ENCODE results near the gene TRIM28.
A peak's percentile ranks its signal among the peaks of the same experiment; 100 is the strongest.
"Not testable (repeated sequence)": the region's sequence is repeated elsewhere in the genome, so short reads cannot be mapped to it uniquely, and the experiment has no call there.

Gene TRIM28

GRCh38 chr19:58536852-58537798 is 6.7 kb upstream of the TRIM28 start:
- peak overlapping the region; percentile 78 for H3K9ac ChIP-seq (ENCODE audit: low read depth, low read length, poor library complexity, severe bottlenecking)
- H3K36me3 ChIP-seq (ENCODE audit: insufficient read depth, low read length), result no peaks in the 10 kb centered on the region
- H4K20me1 ChIP-seq (ENCODE audit: insufficient read depth, low read length, poor library complexity, severe bottlenecking), result no peaks in the 10 kb centered on the region
- no peak overlapping the region for H2AFZ ChIP-seq (ENCODE audit: low read length)
- H3K4me3 ChIP-seq (ENCODE audit: low read length, poor library complexity, severe bottlenecking), result peak overlapping the region; percentile 73
- no peaks in the 10 kb centered on the region; the same call in 1 of the 2 replicates for H3F3A ChIP-seq (ENCODE audit: low read depth)
- H3K79me2 ChIP-seq (ENCODE audit: insufficient read depth, low read length), result no peaks in the 10 kb centered on the region
- no peaks in the 10 kb centered on the region for H3K27me3 ChIP-seq (ENCODE audit: insufficient read depth, low read length, poor library complexity, severe bottlenecking)
- peak overlapping the region; percentile 79 for H3K4me2 ChIP-seq (ENCODE audit: low read depth, low read length, poor library complexity, severe bottlenecking)
- no peaks in the 10 kb centered on the region for H3K9me3 ChIP-seq (ENCODE audit: insufficient read depth, low read depth, low read length)
- no peaks in the 10 kb centered on the region for H3K9me2 ChIP-seq (replicated peaks; ENCODE audit: low read depth, low read length)
- peaks cover 22% of the 10 kb centered on the region for H3K4me1 ChIP-seq (ENCODE audit: insufficient read depth, low read length, poor library complexity, severe bottlenecking)
- TF ChIP-seq CTCF (conservative IDR thresholded peaks at IDR 0.05; ENCODE audit: low read length) (no peak), EZH2phosphoT487 (IDR thresholded peaks at IDR 0.05; ENCODE audit: borderline replicate concordance) (no peak)

- Histone ChIP-seq H3K27me3 (ENCODE audit: insufficient read depth, low read length, poor library complexity, severe bottlenecking) (no peaks in the 10 kb centered on the region), H3K79me2 (ENCODE audit: insufficient read depth, low read length) (no peaks in the 10 kb centered on the region), H3K36me3 (ENCODE audit: insufficient read depth, low read length) (no peaks in the 10 kb centered on the region), H4K20me1 (ENCODE audit: insufficient read depth, low read length, poor library complexity, severe bottlenecking) (no peaks in the 10 kb centered on the region), H3K4me2 (ENCODE audit: low read depth, low read length, poor library complexity, severe bottlenecking) (peak overlapping the region; percentile 79), H3K9ac (ENCODE audit: low read depth, low read length, poor library complexity, severe bottlenecking) (peak overlapping the region; percentile 78), H3K9me3 (ENCODE audit: insufficient read depth, low read depth, low read length) (no peaks in the 10 kb centered on the region), H2AFZ (ENCODE audit: low read length) (peak overlapping the region; percentile 90), H3K4me3 (ENCODE audit: low read length, poor library complexity, severe bottlenecking) (peak overlapping the region; percentile 73), H3K9me2 (replicated peaks; ENCODE audit: low read depth, low read length) (no peaks in the 10 kb centered on the region), H3K4me1 (ENCODE audit: insufficient read depth, low read length, poor library complexity, severe bottlenecking) (peaks cover 19% of the 10 kb centered on the region), H3F3A (ENCODE audit: low read depth) (peaks cover under 1% of the 10 kb centered on the region)
- TF ChIP-seq EZH2phosphoT487 (IDR thresholded peaks at IDR 0.05; ENCODE audit: borderline replicate concordance) (no peak), CTCF (conservative IDR thresholded peaks at IDR 0.05; ENCODE audit: low read length) (no peak)
Observed at GRCh38 chr19:58538257-58539168, 5.4 kb upstream of the TRIM28 start.

- not testable (repeated sequence) for H3K9me3 ChIP-seq (ENCODE audit: insufficient read depth, low read depth, low read length); H3F3A ChIP-seq (ENCODE audit: low read depth); H2AFZ ChIP-seq (ENCODE audit: low read length); H3K79me2 ChIP-seq (ENCODE audit: insufficient read depth, low read length); H3K9me2 ChIP-seq (replicated peaks; ENCODE audit: low read depth, low read length); H4K20me1 ChIP-seq (ENCODE audit: insufficient read depth, low read length, poor library complexity, severe bottlenecking); H3K36me3 ChIP-seq (ENCODE audit: insufficient read depth, low read length); H3K27me3 ChIP-seq (ENCODE audit: insufficient read depth, low read length, poor library complexity, severe bottlenecking)
- H3K4me3 ChIP-seq (ENCODE audit: low read length, poor library complexity, severe bottlenecking), result peak overlapping the region; percentile 73
- peak overlapping the region; percentile 79 for H3K4me2 ChIP-seq (ENCODE audit: low read depth, low read length, poor library complexity, severe bottlenecking)
- peaks cover 16% of the 10 kb centered on the region for H3K4me1 ChIP-seq (ENCODE audit: insufficient read depth, low read length, poor library complexity, severe bottlenecking)
- H3K9ac ChIP-seq (ENCODE audit: low read depth, low read length, poor library complexity, severe bottlenecking), result peak overlapping the region; percentile 78
Observed at GRCh38 chr19:58539169-58539559, 4.7 kb upstream of the TRIM28 start.

GRCh38 chr19:58542641-58543372 is 1.1 kb upstream of the TRIM28 start:
- not testable (repeated sequence) for H3K27me3 ChIP-seq (ENCODE audit: insufficient read depth, low read length, poor library complexity, severe bottlenecking); H3K9me2 ChIP-seq (replicated peaks; ENCODE audit: low read depth, low read length); H3K9me3 ChIP-seq (ENCODE audit: insufficient read depth, low read depth, low read length); H3F3A ChIP-seq (ENCODE audit: low read depth); H2AFZ ChIP-seq (ENCODE audit: low read length)
- H3K4me2 ChIP-seq (ENCODE audit: low read depth, low read length, poor library complexity, severe bottlenecking), result peak overlapping the region; percentile 71
- H3K9ac ChIP-seq (ENCODE audit: low read depth, low read length, poor library complexity, severe bottlenecking), result peak overlapping the region; percentile 76
- peak overlapping the region; percentile 96 for H3K4me3 ChIP-seq (ENCODE audit: low read length, poor library complexity, severe bottlenecking)
- H4K20me1 ChIP-seq (ENCODE audit: insufficient read depth, low read length, poor library complexity, severe bottlenecking), result peaks cover 32% of the 10 kb centered on the region
- H3K4me1 ChIP-seq (ENCODE audit: insufficient read depth, low read length, poor library complexity, severe bottlenecking), result peaks cover 34% of the 10 kb centered on the region
- peaks cover 18% of the 10 kb centered on the region; the same call in 1 of the 2 replicates for H3K36me3 ChIP-seq (ENCODE audit: insufficient read depth, low read length)
- peaks cover 33% of the 10 kb centered on the region for H3K79me2 ChIP-seq (ENCODE audit: insufficient read depth, low read length)

Data from Loucy (cell line).